SK-N-SH treated with all-trans-retinoic acid at 6 μM for 48 hours (cell line): Measurements from ENCODE around the gene MAP1B.

ENCODE experiments used
- CREB5 ChIP-seq: fragments of 250-450 bp; sonication (Bioruptor Pico); IDR thresholded peaks from 2 replicates; pipeline ENCODE4 v1.5.1; 2020; ENCODE audit warnings: low read depth, mild to moderate bottlenecking, moderate library complexity
- CSDC2 ChIP-seq: fragments of 250-450 bp; sonication (Bioruptor Pico); IDR thresholded peaks from 2 replicates; pipeline ENCODE4 v1.5.0; 2020; ENCODE audit warnings: mild to moderate bottlenecking, moderate library complexity
- ESRRG ChIP-seq: fragments of 250-450 bp; sonication (Bioruptor Pico); IDR thresholded peaks from 2 replicates; pipeline ENCODE4 v1.6.1; 2021; ENCODE audit warnings: mild to moderate bottlenecking
- OSR1 ChIP-seq: fragments of 250-450 bp; sonication (Bioruptor Pico); IDR thresholded peaks from 2 replicates; pipeline ENCODE4 v1.8.0; 2022; ENCODE audit warnings: moderate library complexity, mild to moderate bottlenecking, inconsistent platforms
- ZNF70 ChIP-seq: fragments of 450-650 bp; formaldehyde crosslinking; IDR thresholded peaks from 2 replicates; pipeline ENCODE4 v1.5.0; 2020; ENCODE audit warnings: mild to moderate bottlenecking, moderate library complexity

GRCh38 chr5:72225741-72226140, 118.5 kb downstream of the MAP1B start:
- TF ChIP-seq CREB5, result no peak
- no peak for TF ChIP-seq ESRRG
- no peak for TF ChIP-seq ZNF70 (CRISPR knock-in tag)
- no peak for TF ChIP-seq CSDC2
- TF ChIP-seq OSR1 (CRISPR knock-in tag), result no peak
